GM12878 (cell line): Measurements from ENCODE around the gene ARHGAP15. TPM values are rescaled to one million over a fixed set of nuclear protein-coding genes. Genes with fewer than 3 reads are reported as not detected.

Source experiments
- ATAC-seq: fragments of 200-7000 bp; cut with Tn5 transposase; 3 replicates; pipeline ENCODE4 v1.9.1; 2020; ENCODE audit warnings: mild to moderate bottlenecking, moderate library complexity
- BruUV-seq: library from RNA; stranded (reverse); fragments of 400-500 nt; replicated peaks from 2 replicates; lab custom pipeline; 2021; lab: Mats Ljungman, UMichigan
- CTCF ChIA-PET: fragments of 300-600 bp; sonication (Branson Sonifier 250); formaldehyde crosslinking; extraction: SDS; loops from one replicate; lab custom pipeline; 2021; ENCODE audit warnings: inconsistent platforms; lab: Yijun Ruan, JAX
- POLR2A ChIA-PET: fragments of 350-600 bp; formaldehyde crosslinking; extraction: SDS; loops from one replicate; lab custom pipeline; 2021; ENCODE audit warnings: inconsistent platforms; lab: Charles Lee
- RAD21 ChIA-PET: fragments of 300-600 bp; sonication (Branson Sonifier 250); formaldehyde crosslinking; loops from one replicate; lab custom pipeline; 2023; ENCODE audit warnings: antibody characterized with exemption; ENCODE audit not compliant: unreplicated experiment; lab: Charles Lee
- SMC1A ChIA-PET: fragments of 300-600 bp; sonication (Branson Sonifier 250); formaldehyde crosslinking; loops from one replicate; lab custom pipeline; 2023; ENCODE audit not compliant: unreplicated experiment, uncharacterized antibody; lab: Charles Lee
- DNase-seq: peaks from one replicate; pipeline ENCODE4 v3.0.0-alpha.2; 2011; ENCODE audit warnings: low read depth, low spot score
- FAIRE-seq: peaks from 3 replicates; lab custom pipeline; 2011; peaks lifted over from hg19 to GRCh38; lab: Jason Lieb, UNC
- H2AFZ ChIP-seq: 2 replicates; pipeline ENCODE4 v1.6.0; 2011; ENCODE audit warnings: low read depth, low read length, control low read depth; ENCODE audit not compliant: control insufficient read depth
- H3K27ac ChIP-seq: 2 replicates; pipeline ENCODE4 v1.5.1; 2011; ENCODE audit warnings: control low read depth; ENCODE audit not compliant: control insufficient read depth, insufficient read depth
- H3K27me3 ChIP-seq, 2 experiments: replicated peaks in 1 of 2; 2 replicates each; pipeline versions ENCODE4 v1.6.0 to v1.6.1; 2011; ENCODE audit warnings: low read length in 1 of 2; ENCODE audit not compliant: control insufficient read depth in 2 of 2, insufficient read depth in 2 of 2
- H3K36me3 ChIP-seq, 2 experiments: 2 replicates each; pipeline ENCODE4 v1.5.1; 2011; ENCODE audit warnings: low read length in 1 of 2; ENCODE audit not compliant: control insufficient read depth in 2 of 2, insufficient read depth in 2 of 2
- H3K4me1 ChIP-seq: 2 replicates; pipeline ENCODE4 v1.6.1; 2011; ENCODE audit warnings: mild to moderate bottlenecking, low read length, moderate library complexity, mixed read lengths; ENCODE audit not compliant: control insufficient read depth, insufficient read depth
- H3K4me2 ChIP-seq: 2 replicates; pipeline ENCODE4 v1.6.0; 2011; ENCODE audit warnings: control low read depth; ENCODE audit not compliant: control insufficient read depth, insufficient read depth
- H3K4me3 ChIP-seq: fragments of 200-600 bp; sonication (generic); 2 replicates; pipeline ENCODE4 v1.5.1; 2016
- H3K79me2 ChIP-seq: 2 replicates; pipeline ENCODE4 v1.6.0; 2011; ENCODE audit warnings: low read length; ENCODE audit not compliant: control insufficient read depth, insufficient read depth
- H3K9ac ChIP-seq: 2 replicates; pipeline ENCODE4 v1.8.0; 2011; ENCODE audit warnings: low read length, control low read depth, mixed read lengths; ENCODE audit not compliant: control insufficient read depth, insufficient read depth
- H3K9me3 ChIP-seq: replicated peaks from 3 replicates; pipeline ENCODE4 v1.5.1; 2011; ENCODE audit warnings: mild to moderate bottlenecking, low read length; ENCODE audit not compliant: control insufficient read depth, insufficient read depth
- H4K20me1 ChIP-seq: 2 replicates; pipeline ENCODE4 v1.6.0; 2011; ENCODE audit not compliant: control insufficient read depth, insufficient read depth
- BMI1 ChIP-seq: fragments of 450-650 bp; IDR thresholded peaks from 2 replicates; pipeline ENCODE4 v1.6.1; 2016; ENCODE audit warnings: mild to moderate bottlenecking, moderate library complexity, borderline replicate concordance
- CBX5 ChIP-seq: sonication (generic); IDR thresholded peaks from 2 replicates; pipeline ENCODE4 v1.6.1; 2016; ENCODE audit warnings: low read depth, moderate library complexity, mild to moderate bottlenecking, inconsistent platforms
- CHD1 ChIP-seq: IDR thresholded peaks from 2 replicates; pipeline ENCODE4 v1.6.1; 2012; ENCODE audit warnings: low read depth, low read length, improper control_type of control experiment
- EZH2 ChIP-seq: IDR thresholded peaks from 2 replicates; pipeline ENCODE4 v1.6.1; 2012; ENCODE audit warnings: low read depth, mild to moderate bottlenecking, control low read depth, inconsistent platforms, low read length, borderline replicate concordance; ENCODE audit not compliant: control insufficient read depth
- IKZF2 ChIP-seq, 2 experiments: fragments of 450-650 bp; IDR thresholded peaks; 2 replicates each; pipeline ENCODE4 v1.6.1; 2017; ENCODE audit warnings: mild to moderate bottlenecking in 2 of 2, moderate library complexity in 2 of 2
- MEF2A ChIP-seq: IDR thresholded peaks from 2 replicates; pipeline ENCODE4 v1.6.1; 2011; ENCODE audit warnings: low read depth, mild to moderate bottlenecking, low read length, moderate library complexity; ENCODE audit not compliant: insufficient read depth
- MEF2B ChIP-seq: fragments of 450-650 bp; IDR thresholded peaks from 2 replicates; pipeline ENCODE4 v1.6.1; 2018; ENCODE audit warnings: mild to moderate bottlenecking, moderate library complexity; ENCODE audit not compliant: partially characterized antibody, poor library complexity, severe bottlenecking
- NFYB ChIP-seq: IDR thresholded peaks from 2 replicates; pipeline ENCODE4 v1.6.1; 2011; ENCODE audit warnings: low read depth, mild to moderate bottlenecking, low read length, improper control_type of control experiment, moderate library complexity; ENCODE audit not compliant: insufficient read depth
- PAX5 ChIP-seq: IDR thresholded peaks from 2 replicates; pipeline ENCODE4 v1.6.1; 2011; ENCODE audit warnings: low read depth, low read length, borderline replicate concordance
- RBBP5 ChIP-seq: fragments of 200-600 bp; sonication (generic); conservative IDR thresholded peaks from 2 replicates; pipeline ENCODE4 v1.6.1; 2016
- SREBF2 ChIP-seq: IDR thresholded peaks from 2 replicates; pipeline ENCODE4 v1.6.1; 2012; ENCODE audit warnings: mild to moderate bottlenecking, low read length
- TBL1XR1 ChIP-seq: IDR thresholded peaks from 2 replicates; pipeline ENCODE4 v1.6.1; 2012; ENCODE audit warnings: low read depth, low read length, improper control_type of control experiment
- YBX1 ChIP-seq: fragments of 450-650 bp; IDR thresholded peaks from 2 replicates; pipeline ENCODE4 v1.6.1; 2016; ENCODE audit warnings: antibody characterized with exemption
- WGBS: methylation state at CpG from one replicate; pipeline ENCODE4 v1.1.6; 2016; ENCODE audit warnings: low lambda C conversion rate; ENCODE audit not compliant: insufficient replicate concordance, insufficient coverage; ENCODE audit errors: missing lambda C conversion rate; 5-methylcytosine and 5-hydroxymethylcytosine counted together
- in situ Hi-C: fragments of 300-500 bp; cut with MboI; formaldehyde crosslinking; loops from 9 replicates; pipeline ENCODE4 v1.14.3; 2018; ENCODE audit warnings: mixed read lengths
- intact Hi-C: fragments of 100-400 bp; cut with micrococcal nuclease; formaldehyde crosslinking; loops from one replicate; pipeline ENCODE4 v1.14.2; 2022; ENCODE audit not compliant: unreplicated experiment
- polyA plus RNA-seq, 11 experiments: library from polyadenylated mRNA; depleted of rRNA in 4 of 11; unstranded in 6 of 11; stranded (reverse) in 5 of 11; fragments of >200 nt; fragmentation: Nextera tagmentation in 4 of 11; fragmentation: Illumina TruSeq in 1 of 11; extraction: Ambion mirVana in 4 of 11; extraction: Trizol in 1 of 11; gene quantifications; 1 replicate in 1 of 11; 2 replicates in 10 of 11; pipeline versions ENCODE4 v1.2.1 to v1.2.3, GENCODE V29; 2011 to 2016; ENCODE audit warnings: inconsistent platforms in 2 of 11, missing spikeins in 2 of 11, low read depth in 1 of 11
- total RNA-seq, 4 experiments: library from RNA; depleted of rRNA in 3 of 4; stranded (reverse); fragments of >200 nt in 3 of 4; fragmentation: Illumina TruSeq in 1 of 4; extraction: Trizol in 1 of 4; gene quantifications; 2 replicates each; pipeline versions ENCODE4 v1.2.1 to v1.2.3, GENCODE V29; 2013 to 2021
- TF ChIP-seq, protein P1 (sequence below): fragments of 450-650 bp; IDR thresholded peaks from 2 replicates; pipeline ENCODE4 v1.6.1; 2018; ENCODE audit warnings: mild to moderate bottlenecking, low read depth, moderate library complexity; ENCODE audit not compliant: partially characterized antibody
- TF ChIP-seq, protein P2 (sequence below): fragments of 450-650 bp; formaldehyde crosslinking; IDR thresholded peaks from 2 replicates; pipeline ENCODE4 v1.4.0; 2022; ENCODE audit warnings: mild to moderate bottlenecking, moderate library complexity
- TF ChIP-seq, protein P3 (sequence below): IDR thresholded peaks from 2 replicates; pipeline ENCODE4 v1.6.1; 2011; ENCODE audit warnings: mild to moderate bottlenecking, low read depth, low read length, moderate library complexity; ENCODE audit not compliant: insufficient replicate concordance

The ARHGAP15 gene
- total and polyA plus RNA-seq, 10 of the 15 experiments (the other 5 are each of a cell fraction or from before 2014, with no cell fraction given): 38.0 to 92.6 (median 66.7) TPM

DNA sequence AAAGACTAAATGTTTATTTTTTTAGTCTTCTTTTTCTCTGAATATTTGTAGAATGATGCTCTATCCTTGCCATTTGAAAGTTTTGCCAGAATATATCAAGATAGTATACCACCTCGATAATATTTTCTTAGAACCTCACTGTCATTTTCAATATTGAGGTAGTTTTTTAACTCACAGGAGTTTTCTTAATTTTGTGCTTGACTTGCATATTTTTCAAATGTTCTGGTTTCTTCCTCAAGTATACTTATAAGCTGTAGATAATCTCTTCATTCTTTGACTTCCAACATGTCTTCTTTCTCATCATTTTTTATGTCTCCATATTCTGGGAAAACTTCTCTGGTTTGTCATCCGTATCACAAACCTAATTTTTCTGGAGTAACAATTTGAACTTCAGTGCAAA lies 559.6 kb downstream of the ARHGAP15 start:
- H3K9ac ChIP-seq: no peak overlapping the region
- ChIA-PET RAD21 (no interaction called here), CTCF (interaction anchor here (2.5 kb wide), 1 partner anchor 11 kb away, joined by 9 read pairs; no protein-coding TSS in a partner anchor), POLR2A (interaction anchor here (0.5 kb wide), 1 partner anchor 114 kb away, joined by 3 read pairs; no protein-coding TSS in a partner anchor), SMC1A (interaction anchor here (1.4 to 1.6 kb wide), 2 partner anchors 55 to 73 kb away, joined by 4 read pairs; no protein-coding TSS in a partner anchor)
- H3K4me3 ChIP-seq: no peak overlapping the region
- H3K36me3 ChIP-seq: no peaks in the 10 kb centered on the region
- FAIRE-seq (no peak), ATAC-seq (no peak), DNase-seq (no peak)
- in situ Hi-C loops: no loop called here
- H3K9me3 ChIP-seq: no peaks in the 10 kb centered on the region
- H4K20me1 ChIP-seq: no peaks in the 10 kb centered on the region
- no TSS peak for BruUV-seq
- no peaks in the 10 kb centered on the region for H3K4me1 ChIP-seq
- H2AFZ ChIP-seq: no peak overlapping the region
- intact Hi-C loops: no loop called here
- no peak overlapping the region for H3K4me2 ChIP-seq
- no peak for TF ChIP-seq CHD1
- TF ChIP-seq RBBP5: no peak
- no peak for TF ChIP-seq MEF2B
- TF ChIP-seq CBX5: no peak
- TF ChIP-seq, protein P1, sequence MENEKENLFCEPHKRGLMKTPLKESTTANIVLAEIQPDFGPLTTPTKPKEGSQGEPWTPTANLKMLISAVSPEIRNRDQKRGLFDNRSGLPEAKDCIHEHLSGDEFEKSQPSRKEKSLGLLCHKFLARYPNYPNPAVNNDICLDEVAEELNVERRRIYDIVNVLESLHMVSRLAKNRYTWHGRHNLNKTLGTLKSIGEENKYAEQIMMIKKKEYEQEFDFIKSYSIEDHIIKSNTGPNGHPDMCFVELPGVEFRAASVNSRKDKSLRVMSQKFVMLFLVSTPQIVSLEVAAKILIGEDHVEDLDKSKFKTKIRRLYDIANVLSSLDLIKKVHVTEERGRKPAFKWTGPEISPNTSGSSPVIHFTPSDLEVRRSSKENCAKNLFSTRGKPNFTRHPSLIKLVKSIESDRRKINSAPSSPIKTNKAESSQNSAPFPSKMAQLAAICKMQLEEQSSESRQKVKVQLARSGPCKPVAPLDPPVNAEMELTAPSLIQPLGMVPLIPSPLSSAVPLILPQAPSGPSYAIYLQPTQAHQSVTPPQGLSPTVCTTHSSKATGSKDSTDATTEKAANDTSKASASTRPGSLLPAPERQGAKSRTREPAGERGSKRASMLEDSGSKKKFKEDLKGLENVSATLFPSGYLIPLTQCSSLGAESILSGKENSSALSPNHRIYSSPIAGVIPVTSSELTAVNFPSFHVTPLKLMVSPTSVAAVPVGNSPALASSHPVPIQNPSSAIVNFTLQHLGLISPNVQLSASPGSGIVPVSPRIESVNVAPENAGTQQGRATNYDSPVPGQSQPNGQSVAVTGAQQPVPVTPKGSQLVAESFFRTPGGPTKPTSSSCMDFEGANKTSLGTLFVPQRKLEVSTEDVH: no peak
- no peak for TF ChIP-seq SREBF2
- no peak for TF ChIP-seq TBL1XR1
- TF ChIP-seq IKZF2 (IDR thresholded peaks at IDR 0.05): no peak
- TF ChIP-seq, protein P2, sequence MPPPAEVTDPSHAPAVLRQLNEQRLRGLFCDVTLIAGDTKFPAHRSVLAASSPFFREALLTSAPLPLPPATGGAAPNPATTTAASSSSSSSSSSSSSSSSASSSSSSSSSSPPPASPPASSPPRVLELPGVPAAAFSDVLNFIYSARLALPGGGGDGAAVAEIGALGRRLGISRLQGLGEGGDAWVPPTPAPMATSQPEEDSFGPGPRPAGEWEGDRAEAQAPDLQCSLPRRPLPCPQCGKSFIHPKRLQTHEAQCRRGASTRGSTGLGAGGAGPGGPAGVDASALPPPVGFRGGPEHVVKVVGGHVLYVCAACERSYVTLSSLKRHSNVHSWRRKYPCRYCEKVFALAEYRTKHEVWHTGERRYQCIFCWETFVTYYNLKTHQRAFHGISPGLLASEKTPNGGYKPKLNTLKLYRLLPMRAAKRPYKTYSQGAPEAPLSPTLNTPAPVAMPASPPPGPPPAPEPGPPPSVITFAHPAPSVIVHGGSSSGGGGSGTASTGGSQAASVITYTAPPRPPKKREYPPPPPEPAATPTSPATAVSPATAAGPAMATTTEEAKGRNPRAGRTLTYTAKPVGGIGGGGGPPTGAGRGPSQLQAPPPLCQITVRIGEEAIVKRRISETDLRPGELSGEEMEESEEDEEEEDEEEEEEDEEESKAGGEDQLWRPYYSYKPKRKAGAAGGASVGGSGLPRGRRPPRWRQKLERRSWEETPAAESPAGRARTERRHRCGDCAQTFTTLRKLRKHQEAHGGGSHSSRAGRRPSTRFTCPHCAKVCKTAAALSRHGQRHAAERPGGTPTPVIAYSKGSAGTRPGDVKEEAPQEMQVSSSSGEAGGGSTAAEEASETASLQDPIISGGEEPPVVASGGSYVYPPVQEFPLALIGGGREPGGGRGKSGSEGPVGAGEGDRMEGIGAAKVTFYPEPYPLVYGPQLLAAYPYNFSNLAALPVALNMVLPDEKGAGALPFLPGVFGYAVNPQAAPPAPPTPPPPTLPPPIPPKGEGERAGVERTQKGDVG (CRISPR knock-in tag): no peak
- TF ChIP-seq BMI1: no peak
- TF ChIP-seq MEF2A: no peak
- TF ChIP-seq PAX5: no peak
- TF ChIP-seq EZH2: no peak
- TF ChIP-seq, protein P3, sequence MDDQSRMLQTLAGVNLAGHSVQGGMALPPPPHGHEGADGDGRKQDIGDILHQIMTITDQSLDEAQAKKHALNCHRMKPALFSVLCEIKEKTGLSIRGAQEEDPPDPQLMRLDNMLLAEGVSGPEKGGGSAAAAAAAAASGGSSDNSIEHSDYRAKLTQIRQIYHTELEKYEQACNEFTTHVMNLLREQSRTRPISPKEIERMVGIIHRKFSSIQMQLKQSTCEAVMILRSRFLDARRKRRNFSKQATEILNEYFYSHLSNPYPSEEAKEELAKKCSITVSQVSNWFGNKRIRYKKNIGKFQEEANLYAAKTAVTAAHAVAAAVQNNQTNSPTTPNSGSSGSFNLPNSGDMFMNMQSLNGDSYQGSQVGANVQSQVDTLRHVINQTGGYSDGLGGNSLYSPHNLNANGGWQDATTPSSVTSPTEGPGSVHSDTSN: no peak
- TF ChIP-seq YBX1: no peak
- TF ChIP-seq NFYB: no peak
- H3K27me3 ChIP-seq: no peaks in the 10 kb centered on the region
- no peak overlapping the region for H3K27ac ChIP-seq
- H3K79me2 ChIP-seq: no peaks in the 10 kb centered on the region
- WGBS: 100% methylated on average over 2 of the region's 2 CpGs
